AG10803 (cell line): ENCODE results near the gene HOXB8.

ENCODE experiments used
- DNase-seq: peaks from one replicate; pipeline ENCODE4 v3.0.0; 2010; ENCODE audit warnings: low read depth
- H3K4me3 ChIP-seq: 2 replicates; pipeline ENCODE4 v1.5.1; 2011; ENCODE audit warnings: mild to moderate bottlenecking, low read length, control low read depth
- CTCF ChIP-seq: conservative IDR thresholded peaks from 2 replicates; pipeline ENCODE4 v1.5.1; 2011; ENCODE audit warnings: mild to moderate bottlenecking, low read length, control low read depth, inconsistent platforms

Gene HOXB8

GRCh38 chr17:48598736-48599135 is 16.4 kb downstream of the HOXB8 start:
- no peak for DNase-seq
- H3K4me3 ChIP-seq = peak overlapping the region; percentile 70
- no peak for TF ChIP-seq CTCF

DNA sequence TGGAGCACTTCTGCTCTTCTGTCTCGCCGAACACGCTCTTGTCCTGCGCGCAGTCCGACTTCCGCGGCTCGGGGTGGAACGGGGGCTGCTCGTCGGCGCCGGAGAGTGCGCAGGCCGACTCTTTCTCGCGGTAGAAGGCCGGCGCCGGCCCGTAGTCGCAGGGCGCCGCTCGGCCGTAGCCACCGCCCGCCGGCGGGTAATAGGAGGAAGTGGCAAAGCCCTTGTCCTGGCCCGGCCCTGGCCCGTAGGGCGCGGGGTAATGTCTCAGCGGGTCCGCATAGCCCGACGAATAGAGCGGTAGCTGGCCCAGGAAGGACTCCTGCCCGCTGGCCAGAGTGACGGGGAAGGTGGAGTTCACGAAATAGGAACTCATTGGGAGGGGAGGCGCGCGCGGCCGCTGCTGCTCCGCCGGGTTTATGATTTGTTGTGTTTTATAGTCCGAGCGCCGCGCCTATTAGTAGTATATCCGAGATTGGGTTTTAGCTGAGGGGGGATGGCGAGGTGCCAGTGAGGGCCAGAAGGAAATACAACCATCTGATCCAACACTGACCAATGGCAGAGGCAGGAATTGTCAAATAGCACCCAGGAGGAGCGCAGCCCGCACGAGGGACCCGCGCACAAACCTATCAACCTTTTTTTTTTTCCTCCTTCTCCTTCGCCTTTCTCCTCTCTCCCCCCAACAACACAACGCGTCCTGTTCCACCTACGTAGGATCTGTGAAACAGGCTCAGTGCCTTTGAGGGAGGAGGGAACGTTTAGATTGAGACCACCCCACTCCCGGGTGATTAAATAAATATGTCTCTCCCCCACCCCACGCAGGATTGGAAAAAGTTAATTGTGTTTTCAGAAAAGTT is 17.1 kb downstream of the HOXB8 start:
- H3K4me3 ChIP-seq = peak overlapping the region; percentile 70
- TF ChIP-seq CTCF = no peak
- peak; percentile 87 for DNase-seq

GRCh38 chr17:48597528-48597777 is 17.6 kb downstream of the HOXB8 start:
- no peak for DNase-seq
- peak overlapping the region; percentile 70 for H3K4me3 ChIP-seq
- no peak for TF ChIP-seq CTCF

- H3K4me3 ChIP-seq = peak overlapping the region; percentile 70
- TF ChIP-seq CTCF = no peak
- DNase-seq = no peak
These were observed 18.2 kb downstream of the HOXB8 start for GRCh38 chr17:48596735-48597527.

GRCh38 chr17:48596000-48596734 is 18.9 kb downstream of the HOXB8 start:
- no peak for DNase-seq
- no peak for TF ChIP-seq CTCF
- peak overlapping the region; percentile 70 for H3K4me3 ChIP-seq

- TF ChIP-seq CTCF = no peak
These were observed 19.7 kb downstream of the HOXB8 start for GRCh38 chr17:48595278-48595999.

More at GRCh38 chr17:48595278-48595999, 19.7 kb downstream of the HOXB8 start:
- DNase-seq = no peak
- peak overlapping the region; percentile 82 for H3K4me3 ChIP-seq
